Fibroblast of lung (primary cell): ENCODE data around the gene ABL2. TPM values are rescaled to one million over a fixed set of nuclear protein-coding genes. Genes with fewer than 3 reads are reported as not detected.
A peak's percentile ranks its signal among the peaks of the same experiment; 100 is the strongest.

Experiments used
- DNase-seq, 2 donors: peaks; one replicate each; pipeline versions ENCODE4 v3.0.0 to v3.0.0-alpha.2; 2010; ENCODE audit warnings: low read depth in 2 of 2
- H2AFZ ChIP-seq: 2 replicates; pipeline ENCODE4 v1.5.1; 2012; ENCODE audit warnings: low read length, control low read depth, inconsistent platforms
- H3K27ac ChIP-seq: 2 replicates; pipeline ENCODE4 v1.5.1; 2011; ENCODE audit warnings: low read length, control low read depth; ENCODE audit not compliant: insufficient read depth
- H3K27me3 ChIP-seq: 2 replicates; pipeline ENCODE4 v1.5.1; 2011; ENCODE audit warnings: mild to moderate bottlenecking, low read length; ENCODE audit not compliant: control insufficient read depth, insufficient read depth
- H3K36me3 ChIP-seq: 2 replicates; pipeline ENCODE4 v1.5.1; 2011; ENCODE audit warnings: low read length; ENCODE audit not compliant: control insufficient read depth, insufficient read depth
- H3K4me1 ChIP-seq: 2 replicates; pipeline ENCODE4 v1.5.1; 2011; ENCODE audit warnings: low read length; ENCODE audit not compliant: control insufficient read depth, insufficient read depth; ENCODE audit errors: extremely low read depth
- H3K4me2 ChIP-seq: 2 replicates; pipeline ENCODE4 v1.5.1; 2011; ENCODE audit warnings: low read length, control low read depth; ENCODE audit not compliant: insufficient read depth; ENCODE audit errors: extremely low read depth
- H3K4me3 ChIP-seq, 4 experiments: fragments of 200-600 bp in 1 of 4; sonication (generic) in 1 of 4; replicated peaks in 1 of 4; 2 replicates each; pipeline ENCODE4 v1.5.1; 2011 to 2016; ENCODE audit warnings: low read length in 4 of 4, low read depth in 3 of 4, mild to moderate bottlenecking in 3 of 4, control low read depth in 2 of 4, inconsistent platforms in 1 of 4, mixed read lengths in 1 of 4; ENCODE audit not compliant: insufficient read depth in 1 of 4; ENCODE audit errors: control extremely low read depth in 1 of 4
- H3K79me2 ChIP-seq: 2 replicates; pipeline ENCODE4 v1.5.1; 2012; ENCODE audit warnings: mild to moderate bottlenecking, low read length, inconsistent platforms; ENCODE audit not compliant: control insufficient read depth, insufficient read depth
- H3K9ac ChIP-seq: 2 replicates; pipeline ENCODE4 v1.5.1; 2011; ENCODE audit warnings: mild to moderate bottlenecking, low read length, control low read depth; ENCODE audit not compliant: insufficient read depth
- H3K9me3 ChIP-seq: 2 replicates; pipeline ENCODE4 v1.5.1; 2012; ENCODE audit warnings: low read depth, low read length; ENCODE audit not compliant: control insufficient read depth, insufficient read depth
- H4K20me1 ChIP-seq: 2 replicates; pipeline ENCODE4 v1.5.1; 2011; ENCODE audit warnings: low read length; ENCODE audit not compliant: control insufficient read depth, insufficient read depth; ENCODE audit errors: extremely low read depth
- EZH2 ChIP-seq: IDR thresholded peaks from 2 replicates; pipeline ENCODE4 v1.5.1; 2012; ENCODE audit warnings: low read length, control low read depth, mild to moderate bottlenecking; ENCODE audit errors: missing control alignments
- polyA plus RNA-seq, 2 donors: library from polyadenylated mRNA; depleted of rRNA in 1 of 2; stranded (reverse) in 1 of 2; unstranded in 1 of 2; fragments of >200 nt; gene quantifications; 2 replicates each; pipeline ENCODE4 v1.2.1, GENCODE V29; 2011 to 2012; ENCODE audit warnings: missing spikeins in 1 of 2
- total RNA-seq: library from RNA; depleted of rRNA; stranded (reverse); fragments of >200 nt; gene quantifications from 2 replicates; pipeline ENCODE4 v1.2.1, GENCODE V29; 2014
- TF ChIP-seq, protein P1 (sequence below), 2 donors: IDR thresholded peaks in 1 of 2; conservative IDR thresholded peaks in 1 of 2; 1 replicate in 1 of 2; 2 replicates in 1 of 2; pipeline ENCODE4 v1.5.1; 2011 to 2012; ENCODE audit warnings: low read length in 2 of 2, control low read depth in 1 of 2, inconsistent platforms in 1 of 2, low read depth in 1 of 2, mild to moderate bottlenecking in 1 of 2

The ABL2 gene
- total and polyA plus RNA-seq, 2 donors (not counting 1 experiment from before 2014, with no cell fraction given), result 36.1 to 85.4 TPM

DNA sequence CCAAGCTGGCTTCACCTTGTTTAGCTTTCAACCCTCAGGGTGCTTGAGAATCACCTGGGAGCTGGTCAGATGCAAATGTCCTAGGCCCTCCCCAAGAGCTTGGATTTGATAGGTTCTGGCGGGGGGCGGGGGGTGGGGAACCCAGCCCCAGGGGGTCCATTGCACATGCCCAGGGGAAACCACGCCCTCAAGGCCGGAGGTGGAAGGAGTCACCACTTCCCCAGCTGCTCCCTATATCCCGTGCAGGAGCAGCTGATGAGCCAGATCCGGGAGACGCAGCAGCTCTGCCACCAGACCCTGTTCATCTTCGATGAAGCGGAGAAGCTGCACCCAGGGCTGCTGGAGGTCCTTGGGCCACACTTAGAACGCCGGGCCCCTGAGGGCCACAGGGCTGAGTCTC lies 141.8 kb downstream of the ABL2 start:
- no peak overlapping the region for H3K27ac ChIP-seq
- H3K27me3 ChIP-seq, result no peaks in the 10 kb centered on the region
- H2AFZ ChIP-seq, result no peak overlapping the region
- H3K9me3 ChIP-seq, result no peaks in the 10 kb centered on the region
- peaks cover 15% of the 10 kb centered on the region for H3K4me1 ChIP-seq
- peaks cover 11% of the 10 kb centered on the region for H3K36me3 ChIP-seq
- no peak overlapping the region for H3K4me3 ChIP-seq
- TF ChIP-seq EZH2, result no peak
- TF ChIP-seq, protein P1, sequence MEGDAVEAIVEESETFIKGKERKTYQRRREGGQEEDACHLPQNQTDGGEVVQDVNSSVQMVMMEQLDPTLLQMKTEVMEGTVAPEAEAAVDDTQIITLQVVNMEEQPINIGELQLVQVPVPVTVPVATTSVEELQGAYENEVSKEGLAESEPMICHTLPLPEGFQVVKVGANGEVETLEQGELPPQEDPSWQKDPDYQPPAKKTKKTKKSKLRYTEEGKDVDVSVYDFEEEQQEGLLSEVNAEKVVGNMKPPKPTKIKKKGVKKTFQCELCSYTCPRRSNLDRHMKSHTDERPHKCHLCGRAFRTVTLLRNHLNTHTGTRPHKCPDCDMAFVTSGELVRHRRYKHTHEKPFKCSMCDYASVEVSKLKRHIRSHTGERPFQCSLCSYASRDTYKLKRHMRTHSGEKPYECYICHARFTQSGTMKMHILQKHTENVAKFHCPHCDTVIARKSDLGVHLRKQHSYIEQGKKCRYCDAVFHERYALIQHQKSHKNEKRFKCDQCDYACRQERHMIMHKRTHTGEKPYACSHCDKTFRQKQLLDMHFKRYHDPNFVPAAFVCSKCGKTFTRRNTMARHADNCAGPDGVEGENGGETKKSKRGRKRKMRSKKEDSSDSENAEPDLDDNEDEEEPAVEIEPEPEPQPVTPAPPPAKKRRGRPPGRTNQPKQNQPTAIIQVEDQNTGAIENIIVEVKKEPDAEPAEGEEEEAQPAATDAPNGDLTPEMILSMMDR (conservative IDR thresholded peaks at IDR 0.05 in 1 of 2, IDR thresholded peaks at IDR 0.05 in 1 of 2; ENCODE audit: low read depth in 1 of 2, low read length in 2 of 2), result no peak
- H3K9ac ChIP-seq, result no peak overlapping the region
- no peak for DNase-seq
- H3K4me2 ChIP-seq, result no peak overlapping the region
- peaks cover 14% of the 10 kb centered on the region for H3K79me2 ChIP-seq
- no peaks in the 10 kb centered on the region for H4K20me1 ChIP-seq

DNA sequence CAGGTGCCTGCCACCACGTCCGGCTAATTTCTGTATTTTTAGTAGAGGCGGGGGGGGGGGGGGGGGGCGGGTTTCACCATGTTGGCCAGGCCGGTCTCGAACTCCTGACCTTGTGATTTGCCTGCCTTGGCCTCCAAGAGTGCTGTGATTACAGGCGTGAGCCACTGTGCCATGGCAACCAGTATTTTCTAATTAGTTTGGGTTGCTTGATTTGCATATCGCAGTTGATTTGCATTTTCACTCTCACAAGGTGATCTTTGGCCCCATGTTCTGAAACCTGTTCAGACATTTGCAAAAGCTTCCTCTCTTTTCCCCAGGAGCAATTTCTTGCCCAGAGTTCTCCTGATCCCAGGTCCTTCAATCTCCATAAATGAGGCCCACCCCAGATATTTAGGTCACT lies 145.9 kb downstream of the ABL2 start:
- peak overlapping the region; percentile 90 for H3K27ac ChIP-seq
- H3K4me2 ChIP-seq, result no peak overlapping the region
- DNase-seq, result no peak
- H4K20me1 ChIP-seq, result no peaks in the 10 kb centered on the region
- no peak overlapping the region for H3K4me3 ChIP-seq
- H2AFZ ChIP-seq, result no peak overlapping the region
- peaks cover 18% of the 10 kb centered on the region for H3K79me2 ChIP-seq
- no peaks in the 10 kb centered on the region for H3K27me3 ChIP-seq
- H3K9ac ChIP-seq, result no peak overlapping the region
- H3K36me3 ChIP-seq, result peaks cover 3% of the 10 kb centered on the region
- H3K4me1 ChIP-seq, result peaks cover 2% of the 10 kb centered on the region
- H3K9me3 ChIP-seq, result no peaks in the 10 kb centered on the region
- TF ChIP-seq, protein P1 (conservative IDR thresholded peaks at IDR 0.05 in 1 of 2, IDR thresholded peaks at IDR 0.05 in 1 of 2; ENCODE audit: low read depth in 1 of 2, low read length in 2 of 2), result no peak
- TF ChIP-seq EZH2, result no peak

DNA sequence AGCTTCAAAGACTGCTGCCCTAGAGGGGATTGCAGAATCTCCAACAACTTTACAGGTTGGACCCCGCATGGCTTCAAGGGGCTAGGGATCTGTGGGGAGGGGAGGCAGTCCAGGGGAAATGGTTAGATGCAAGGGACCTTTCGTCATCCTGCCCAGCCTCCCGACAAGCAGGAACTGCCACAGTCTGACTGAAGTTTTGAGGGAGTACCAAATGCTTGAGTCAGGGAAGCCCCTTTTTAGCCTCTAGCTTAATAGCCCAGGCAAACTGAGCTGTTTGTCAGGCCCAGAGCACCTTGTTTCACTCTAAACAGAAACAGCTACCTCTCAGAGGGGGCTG lies 146.5 kb downstream of the ABL2 start:
- DNase-seq, result peak; percentile 18 to 47
- no peaks in the 10 kb centered on the region for H3K27me3 ChIP-seq
- peak overlapping the region; percentile 19 for H2AFZ ChIP-seq
- no peaks in the 10 kb centered on the region for H4K20me1 ChIP-seq
- H3K4me1 ChIP-seq, result peaks cover 2% of the 10 kb centered on the region
- peaks cover 3% of the 10 kb centered on the region for H3K36me3 ChIP-seq
- H3K9me3 ChIP-seq, result no peaks in the 10 kb centered on the region
- TF ChIP-seq, protein P1 (conservative IDR thresholded peaks at IDR 0.05 in 1 of 2, IDR thresholded peaks at IDR 0.05 in 1 of 2; ENCODE audit: low read depth in 1 of 2, low read length in 2 of 2), result no peak
- no peak for TF ChIP-seq EZH2
- peak overlapping the region; percentile 83 to 92 (median 88) for H3K4me3 ChIP-seq
- peak overlapping the region; percentile 97 for H3K4me2 ChIP-seq
- peak overlapping the region; percentile 92 for H3K9ac ChIP-seq
- H3K27ac ChIP-seq, result peak overlapping the region; percentile 90
- H3K79me2 ChIP-seq, result peaks cover 18% of the 10 kb centered on the region
